ENCODE measurements around the gene WFDC2.

The WFDC2 gene

GRCh38 chr20:45479822-45480221 lies 10.3 kb downstream of the WFDC2 start:
- Histone ChIP-seq H4K20me1 (ENCODE audit: insufficient read depth, low read length) (no peaks in the 10 kb centered on the region), H3K9ac (ENCODE audit: low read depth, low read length) (no peak overlapping the region), H3K27me3 (ENCODE audit: insufficient read depth, low read length, poor library complexity) (peaks cover 15% of the 10 kb centered on the region), H3K36me3 (ENCODE audit: insufficient read depth, low read length) (no peaks in the 10 kb centered on the region), H2AFZ (ENCODE audit: low read depth, low read length) (no peak overlapping the region), H3K4me3 (ENCODE audit: low read depth in 1 of 2, low read length in 2 of 2) (no peak overlapping the region), H3K79me2 (ENCODE audit: insufficient read depth, low read length) (no peaks in the 10 kb centered on the region), H3K27ac (ENCODE audit: low read length) (no peak overlapping the region), H3K4me1 (ENCODE audit: insufficient read depth, low read length) (no peaks in the 10 kb centered on the region), H3K4me2 (ENCODE audit: insufficient read depth, low read length) (no peak overlapping the region), H3K9me3 (ENCODE audit: insufficient read depth, low read length, severe bottlenecking) (no peaks in the 10 kb centered on the region)
- TF ChIP-seq EZH2 (IDR thresholded peaks at IDR 0.05; ENCODE audit: borderline replicate concordance, low read depth, low read length, severe bottlenecking), result no peak
- TF ChIP-seq, protein P1, sequence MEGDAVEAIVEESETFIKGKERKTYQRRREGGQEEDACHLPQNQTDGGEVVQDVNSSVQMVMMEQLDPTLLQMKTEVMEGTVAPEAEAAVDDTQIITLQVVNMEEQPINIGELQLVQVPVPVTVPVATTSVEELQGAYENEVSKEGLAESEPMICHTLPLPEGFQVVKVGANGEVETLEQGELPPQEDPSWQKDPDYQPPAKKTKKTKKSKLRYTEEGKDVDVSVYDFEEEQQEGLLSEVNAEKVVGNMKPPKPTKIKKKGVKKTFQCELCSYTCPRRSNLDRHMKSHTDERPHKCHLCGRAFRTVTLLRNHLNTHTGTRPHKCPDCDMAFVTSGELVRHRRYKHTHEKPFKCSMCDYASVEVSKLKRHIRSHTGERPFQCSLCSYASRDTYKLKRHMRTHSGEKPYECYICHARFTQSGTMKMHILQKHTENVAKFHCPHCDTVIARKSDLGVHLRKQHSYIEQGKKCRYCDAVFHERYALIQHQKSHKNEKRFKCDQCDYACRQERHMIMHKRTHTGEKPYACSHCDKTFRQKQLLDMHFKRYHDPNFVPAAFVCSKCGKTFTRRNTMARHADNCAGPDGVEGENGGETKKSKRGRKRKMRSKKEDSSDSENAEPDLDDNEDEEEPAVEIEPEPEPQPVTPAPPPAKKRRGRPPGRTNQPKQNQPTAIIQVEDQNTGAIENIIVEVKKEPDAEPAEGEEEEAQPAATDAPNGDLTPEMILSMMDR (IDR thresholded peaks at IDR 0.05; ENCODE audit: borderline replicate concordance, extremely low read depth, low read length, poor library complexity, severe bottlenecking), result no peak
- DNase-seq, result no peak
- ATAC-seq (ENCODE audit: insufficient read depth, low read depth), result no peak

DNA sequence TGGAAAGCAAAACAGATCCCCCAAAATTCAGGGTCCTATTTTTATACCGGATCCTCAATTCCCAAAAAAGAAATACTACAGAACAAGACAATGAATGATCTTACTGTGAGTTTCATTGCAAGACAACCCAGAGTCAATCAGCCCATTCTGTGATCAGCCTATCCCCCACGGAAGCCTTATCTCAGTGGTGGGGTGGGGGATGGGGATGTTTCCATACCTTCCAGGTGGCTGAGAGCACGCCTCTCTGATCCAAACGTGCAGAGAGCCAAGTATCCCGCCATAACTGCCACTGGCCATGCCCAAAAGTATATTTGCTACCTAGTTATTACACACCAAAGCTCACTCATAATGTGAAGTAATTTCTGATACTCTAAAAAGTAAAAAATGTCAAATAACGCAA lies 15.1 kb downstream of the WFDC2 start:
- no peak overlapping the region for H3K4me2 ChIP-seq (ENCODE audit: insufficient read depth, low read length)
- DNase-seq (no peak), ATAC-seq (ENCODE audit: insufficient read depth, low read depth) (no peak)
- no peak for TF ChIP-seq EZH2 (IDR thresholded peaks at IDR 0.05; ENCODE audit: borderline replicate concordance, low read depth, low read length, severe bottlenecking)
- TF ChIP-seq, protein P1 (IDR thresholded peaks at IDR 0.05; ENCODE audit: borderline replicate concordance, extremely low read depth, low read length, poor library complexity, severe bottlenecking), result no peak
- no peaks in the 10 kb centered on the region for H3K4me1 ChIP-seq (ENCODE audit: insufficient read depth, low read length)
- peaks cover 18% of the 10 kb centered on the region for H3K27me3 ChIP-seq (ENCODE audit: insufficient read depth, low read length, poor library complexity)
- no peaks in the 10 kb centered on the region for H3K79me2 ChIP-seq (ENCODE audit: insufficient read depth, low read length)
- H3K4me3 ChIP-seq (ENCODE audit: low read depth in 1 of 2, low read length in 2 of 2), result no peak overlapping the region
- no peaks in the 10 kb centered on the region for H4K20me1 ChIP-seq (ENCODE audit: insufficient read depth, low read length)
- H3K36me3 ChIP-seq (ENCODE audit: insufficient read depth, low read length), result no peaks in the 10 kb centered on the region
- H3K9ac ChIP-seq (ENCODE audit: low read depth, low read length), result no peak overlapping the region
- H3K9me3 ChIP-seq (ENCODE audit: insufficient read depth, low read length, severe bottlenecking), result no peaks in the 10 kb centered on the region
- no peak overlapping the region for H3K27ac ChIP-seq (ENCODE audit: low read length)
- H2AFZ ChIP-seq (ENCODE audit: low read depth, low read length), result no peak overlapping the region

- H3K4me1 ChIP-seq (ENCODE audit: insufficient read depth, low read length), result no peaks in the 10 kb centered on the region
- no peak overlapping the region for H3K4me3 ChIP-seq (ENCODE audit: low read depth in 1 of 2, low read length in 2 of 2)
- no peaks in the 10 kb centered on the region for H3K79me2 ChIP-seq (ENCODE audit: insufficient read depth, low read length)
- no peaks in the 10 kb centered on the region for H3K36me3 ChIP-seq (ENCODE audit: insufficient read depth, low read length)
- no peak overlapping the region for H3K9ac ChIP-seq (ENCODE audit: low read depth, low read length)
- DNase-seq, result no peak
- H3K27me3 ChIP-seq (ENCODE audit: insufficient read depth, low read length, poor library complexity), result peaks cover 18% of the 10 kb centered on the region
- ATAC-seq (ENCODE audit: insufficient read depth, low read depth), result no peak
- no peaks in the 10 kb centered on the region for H3K9me3 ChIP-seq (ENCODE audit: insufficient read depth, low read length, severe bottlenecking)
- H2AFZ ChIP-seq (ENCODE audit: low read depth, low read length), result no peak overlapping the region
- TF ChIP-seq, protein P1 (IDR thresholded peaks at IDR 0.05; ENCODE audit: borderline replicate concordance, extremely low read depth, low read length, poor library complexity, severe bottlenecking), result no peak
- no peak for TF ChIP-seq EZH2 (IDR thresholded peaks at IDR 0.05; ENCODE audit: borderline replicate concordance, low read depth, low read length, severe bottlenecking)
- H3K27ac ChIP-seq (ENCODE audit: low read length), result no peak overlapping the region
- H3K4me2 ChIP-seq (ENCODE audit: insufficient read depth, low read length), result no peak overlapping the region
- H4K20me1 ChIP-seq (ENCODE audit: insufficient read depth, low read length), result no peaks in the 10 kb centered on the region
Measured at GRCh38 chr20:45485388-45485787, 15.8 kb downstream of the WFDC2 start.

GRCh38 chr20:45487231-45487635 lies 17.7 kb downstream of the WFDC2 start:
- Histone ChIP-seq H3K27ac (ENCODE audit: low read length) (no peak overlapping the region), H3K36me3 (ENCODE audit: insufficient read depth, low read length) (no peaks in the 10 kb centered on the region), H4K20me1 (ENCODE audit: insufficient read depth, low read length) (no peaks in the 10 kb centered on the region), H3K9ac (ENCODE audit: low read depth, low read length) (no peak overlapping the region), H3K4me3 (ENCODE audit: low read depth in 1 of 2, low read length in 2 of 2) (no peak overlapping the region), H3K9me3 (ENCODE audit: insufficient read depth, low read length, severe bottlenecking) (no peaks in the 10 kb centered on the region), H3K79me2 (ENCODE audit: insufficient read depth, low read length) (no peaks in the 10 kb centered on the region), H3K4me2 (ENCODE audit: insufficient read depth, low read length) (no peak overlapping the region), H3K4me1 (ENCODE audit: insufficient read depth, low read length) (no peaks in the 10 kb centered on the region), H2AFZ (ENCODE audit: low read depth, low read length) (no peak overlapping the region), H3K27me3 (ENCODE audit: insufficient read depth, low read length, poor library complexity) (peaks cover 14% of the 10 kb centered on the region)
- no peak for DNase-seq
- TF ChIP-seq, protein P1 (IDR thresholded peaks at IDR 0.05; ENCODE audit: borderline replicate concordance, extremely low read depth, low read length, poor library complexity, severe bottlenecking), result peak; percentile 33
- TF ChIP-seq EZH2 (IDR thresholded peaks at IDR 0.05; ENCODE audit: borderline replicate concordance, low read depth, low read length, severe bottlenecking), result no peak
- no peak for ATAC-seq (ENCODE audit: insufficient read depth, low read depth)

All from DND-41 (cell line).